OCI-M2 (cell line): Measurements from ENCODE around the gene LOXL3.

ENCODE experiments used
- DNase-seq: peaks from one replicate; lab custom pipeline; 2025; ENCODE audit not compliant: unreplicated experiment; lab: John Stamatoyannopoulos, UW

Gene LOXL3

GRCh38 chr2:74552914-74553811 lies 579 bp downstream of the LOXL3 start:
- DNase-seq, result no peak

- no peak for DNase-seq
Observed at GRCh38 chr2:74551942-74552913, 1.5 kb downstream of the LOXL3 start.

- no peak for DNase-seq
Observed at GRCh38 chr2:74551530-74551929, 2.2 kb downstream of the LOXL3 start.

GRCh38 chr2:74550231-74550630 lies 3.5 kb downstream of the LOXL3 start:
- DNase-seq, result no peak

GRCh38 chr2:74548900-74549826 lies 4.6 kb downstream of the LOXL3 start:
- no peak for DNase-seq

GRCh38 chr2:74548285-74548899 lies 5.3 kb downstream of the LOXL3 start:
- no peak for DNase-seq

GRCh38 chr2:74546004-74546403 lies 7.7 kb downstream of the LOXL3 start:
- DNase-seq, result no peak

- no peak for DNase-seq
Observed at GRCh38 chr2:74544634-74545033, 9.1 kb downstream of the LOXL3 start.

GRCh38 chr2:74542978-74543377 lies 10.8 kb downstream of the LOXL3 start:
- DNase-seq, result no peak

- no peak for DNase-seq
Observed at GRCh38 chr2:74540291-74540690, 13.5 kb downstream of the LOXL3 start.

GRCh38 chr2:74538881-74539339 lies 14.8 kb downstream of the LOXL3 start:
- no peak for DNase-seq

GRCh38 chr2:74537140-74537539 lies 16.6 kb downstream of the LOXL3 start:
- DNase-seq, result no peak

GRCh38 chr2:74536166-74536950 lies 17.4 kb downstream of the LOXL3 start:
- DNase-seq, result no peak

GRCh38 chr2:74535440-74535965 lies 18.2 kb downstream of the LOXL3 start:
- DNase-seq, result no peak

- DNase-seq, result no peak
Observed at GRCh38 chr2:74534411-74534810, 19.3 kb downstream of the LOXL3 start.

GRCh38 chr2:74533464-74533863 lies 20.3 kb downstream of the LOXL3 start:
- no peak for DNase-seq

- DNase-seq, result no peak
Observed at GRCh38 chr2:74532222-74532621, 21.5 kb downstream of the LOXL3 start.

- DNase-seq, result no peak
Observed at GRCh38 chr2:74531666-74532065, 22.1 kb downstream of the LOXL3 start.
